GM12878 (cell line): ENCODE results near the gene RSKR. TPM values are rescaled to one million over a fixed set of nuclear protein-coding genes. Genes with fewer than 3 reads are reported as not detected.

ENCODE experiments used
- ATAC-seq: fragments of 200-7000 bp; cut with Tn5 transposase; 3 replicates; pipeline ENCODE4 v1.9.1; 2020; ENCODE audit warnings: mild to moderate bottlenecking, moderate library complexity
- BruUV-seq: library from RNA; stranded (reverse); fragments of 400-500 nt; replicated peaks from 2 replicates; lab custom pipeline; 2021; lab: Mats Ljungman, UMichigan
- CTCF ChIA-PET: fragments of 300-600 bp; sonication (Branson Sonifier 250); formaldehyde crosslinking; extraction: SDS; loops from one replicate; lab custom pipeline; 2021; ENCODE audit warnings: inconsistent platforms; lab: Yijun Ruan, JAX
- POLR2A ChIA-PET: fragments of 350-600 bp; formaldehyde crosslinking; extraction: SDS; loops from one replicate; lab custom pipeline; 2021; ENCODE audit warnings: inconsistent platforms; lab: Charles Lee
- RAD21 ChIA-PET: fragments of 300-600 bp; sonication (Branson Sonifier 250); formaldehyde crosslinking; loops from one replicate; lab custom pipeline; 2023; ENCODE audit warnings: antibody characterized with exemption; ENCODE audit not compliant: unreplicated experiment; lab: Charles Lee
- SMC1A ChIA-PET: fragments of 300-600 bp; sonication (Branson Sonifier 250); formaldehyde crosslinking; loops from one replicate; lab custom pipeline; 2023; ENCODE audit not compliant: unreplicated experiment, uncharacterized antibody; lab: Charles Lee
- DNase-seq: peaks from one replicate; pipeline ENCODE4 v3.0.0-alpha.2; 2011; ENCODE audit warnings: low read depth, low spot score
- FAIRE-seq: peaks from 3 replicates; lab custom pipeline; 2011; peaks lifted over from hg19 to GRCh38; lab: Jason Lieb, UNC
- H2AFZ ChIP-seq: 2 replicates; pipeline ENCODE4 v1.6.0; 2011; ENCODE audit warnings: low read depth, low read length, control low read depth; ENCODE audit not compliant: control insufficient read depth
- H3K27ac ChIP-seq: 2 replicates; pipeline ENCODE4 v1.5.1; 2011; ENCODE audit warnings: control low read depth; ENCODE audit not compliant: control insufficient read depth, insufficient read depth
- H3K27me3 ChIP-seq, 2 experiments: replicated peaks in 1 of 2; 2 replicates each; pipeline versions ENCODE4 v1.6.0 to v1.6.1; 2011; ENCODE audit warnings: low read length in 1 of 2; ENCODE audit not compliant: control insufficient read depth in 2 of 2, insufficient read depth in 2 of 2
- H3K36me3 ChIP-seq, 2 experiments: 2 replicates each; pipeline ENCODE4 v1.5.1; 2011; ENCODE audit warnings: low read length in 1 of 2; ENCODE audit not compliant: control insufficient read depth in 2 of 2, insufficient read depth in 2 of 2
- H3K4me1 ChIP-seq: 2 replicates; pipeline ENCODE4 v1.6.1; 2011; ENCODE audit warnings: mild to moderate bottlenecking, low read length, moderate library complexity, mixed read lengths; ENCODE audit not compliant: control insufficient read depth, insufficient read depth
- H3K4me2 ChIP-seq: 2 replicates; pipeline ENCODE4 v1.6.0; 2011; ENCODE audit warnings: control low read depth; ENCODE audit not compliant: control insufficient read depth, insufficient read depth
- H3K4me3 ChIP-seq: fragments of 200-600 bp; sonication (generic); 2 replicates; pipeline ENCODE4 v1.5.1; 2016
- H3K79me2 ChIP-seq: 2 replicates; pipeline ENCODE4 v1.6.0; 2011; ENCODE audit warnings: low read length; ENCODE audit not compliant: control insufficient read depth, insufficient read depth
- H3K9ac ChIP-seq: 2 replicates; pipeline ENCODE4 v1.8.0; 2011; ENCODE audit warnings: low read length, control low read depth, mixed read lengths; ENCODE audit not compliant: control insufficient read depth, insufficient read depth
- H3K9me3 ChIP-seq: replicated peaks from 3 replicates; pipeline ENCODE4 v1.5.1; 2011; ENCODE audit warnings: mild to moderate bottlenecking, low read length; ENCODE audit not compliant: control insufficient read depth, insufficient read depth
- H4K20me1 ChIP-seq: 2 replicates; pipeline ENCODE4 v1.6.0; 2011; ENCODE audit not compliant: control insufficient read depth, insufficient read depth
- CTCF ChIP-seq, 3 experiments: IDR thresholded peaks in 2 of 3; conservative IDR thresholded peaks in 1 of 3; 2 replicates each; pipeline ENCODE4 v1.5.1; 2011; ENCODE audit warnings: low read depth in 3 of 3, low read length in 3 of 3, mild to moderate bottlenecking in 3 of 3, control low read depth in 2 of 3, moderate library complexity in 2 of 3, inconsistent platforms in 1 of 3, mixed read lengths in 1 of 3; ENCODE audit not compliant: control insufficient read depth in 2 of 3, insufficient read depth in 1 of 3; ENCODE audit errors: extremely low read depth in 1 of 3
- E4F1 ChIP-seq: fragments of 450-650 bp; IDR thresholded peaks from 2 replicates; pipeline ENCODE4 v1.6.1; 2018; ENCODE audit warnings: borderline replicate concordance, mild to moderate bottlenecking; ENCODE audit not compliant: partially characterized antibody
- HDAC6 ChIP-seq: fragments of 200-600 bp; sonication (generic); IDR thresholded peaks from one replicate; pipeline ENCODE4 v1.8.0; 2017; ENCODE audit warnings: antibody characterized with exemption; ENCODE audit not compliant: unreplicated experiment
- MLLT1 ChIP-seq: fragments of 450-650 bp; IDR thresholded peaks from 2 replicates; pipeline ENCODE4 v1.6.1; 2016; ENCODE audit warnings: mild to moderate bottlenecking
- NFIC ChIP-seq: IDR thresholded peaks from 2 replicates; pipeline ENCODE4 v1.6.1; 2012; ENCODE audit warnings: low read depth, mild to moderate bottlenecking, inconsistent platforms, low read length, moderate library complexity
- SIN3A ChIP-seq: IDR thresholded peaks from 2 replicates; pipeline ENCODE4 v1.6.1; 2012; ENCODE audit warnings: low read depth, low read length, improper control_type of control experiment
- STAT1 ChIP-seq: fragments of 450-650 bp; conservative IDR thresholded peaks from 2 replicates; pipeline ENCODE4 v1.6.1; 2014; ENCODE audit warnings: antibody characterized with exemption, mild to moderate bottlenecking
- SUZ12 ChIP-seq: fragments of 200-600 bp; sonication (generic); IDR thresholded peaks from one replicate; pipeline ENCODE4 v1.6.1; 2018; ENCODE audit warnings: antibody characterized with exemption, mild to moderate bottlenecking; ENCODE audit not compliant: unreplicated experiment
- USF1 ChIP-seq: IDR thresholded peaks from 2 replicates; pipeline ENCODE4 v1.6.1; 2011; ENCODE audit warnings: borderline replicate concordance, low read depth, mild to moderate bottlenecking, moderate library complexity, mixed read lengths, low read length; ENCODE audit not compliant: insufficient read depth; ENCODE audit errors: extremely low read length
- ZNF687 ChIP-seq: fragments of 450-650 bp; IDR thresholded peaks from 2 replicates; pipeline ENCODE4 v1.6.1; 2017; ENCODE audit warnings: mild to moderate bottlenecking, moderate library complexity
- WGBS: methylation state at CpG from one replicate; pipeline ENCODE4 v1.1.6; 2016; ENCODE audit warnings: low lambda C conversion rate; ENCODE audit not compliant: insufficient replicate concordance, insufficient coverage; ENCODE audit errors: missing lambda C conversion rate; 5-methylcytosine and 5-hydroxymethylcytosine counted together
- in situ Hi-C: fragments of 300-500 bp; cut with MboI; formaldehyde crosslinking; loops from 9 replicates; pipeline ENCODE4 v1.14.3; 2018; ENCODE audit warnings: mixed read lengths
- intact Hi-C: fragments of 100-400 bp; cut with micrococcal nuclease; formaldehyde crosslinking; loops from one replicate; pipeline ENCODE4 v1.14.2; 2022; ENCODE audit not compliant: unreplicated experiment
- polyA plus RNA-seq, 11 experiments: library from polyadenylated mRNA; depleted of rRNA in 4 of 11; unstranded in 6 of 11; stranded (reverse) in 5 of 11; fragments of >200 nt; fragmentation: Nextera tagmentation in 4 of 11; fragmentation: Illumina TruSeq in 1 of 11; extraction: Ambion mirVana in 4 of 11; extraction: Trizol in 1 of 11; gene quantifications; 1 replicate in 1 of 11; 2 replicates in 10 of 11; pipeline versions ENCODE4 v1.2.1 to v1.2.3, GENCODE V29; 2011 to 2016; ENCODE audit warnings: inconsistent platforms in 2 of 11, missing spikeins in 2 of 11, low read depth in 1 of 11
- total RNA-seq, 4 experiments: library from RNA; depleted of rRNA in 3 of 4; stranded (reverse); fragments of >200 nt in 3 of 4; fragmentation: Illumina TruSeq in 1 of 4; extraction: Trizol in 1 of 4; gene quantifications; 2 replicates each; pipeline versions ENCODE4 v1.2.1 to v1.2.3, GENCODE V29; 2013 to 2021

Gene RSKR
- total and polyA plus RNA-seq, 10 of the 15 experiments (the other 5 are each of a cell fraction or from before 2014, with no cell fraction given) = 0.52 to 22.4 (median 8.7) TPM

GRCh38 chr17:28574526-28574925 lies 39.5 kb downstream of the RSKR start:
- H3K4me3 ChIP-seq = no peak overlapping the region
- ChIA-PET SMC1A (interaction anchor here (1.2 to 1.6 kb wide), 2 partner anchors 23 to 26 kb away, joined by 3 to 7 read pairs; no protein-coding TSS in a partner anchor), POLR2A (interaction anchor here (3.6 to 9.9 kb wide), 3 partner anchors 17 to 25 kb away, joined by 56 to 148 read pairs (median 91); partner anchors contain the start of genes SPAG5 and UNC119), RAD21 (no interaction called here), CTCF (interaction anchor here (1.0 to 4.8 kb wide), 4 partner anchors 17 to 38 kb away, joined by 3 to 56 read pairs (median 6); no protein-coding TSS in a partner anchor)
- ATAC-seq = no peak
- intact Hi-C loops (loop anchor here (5.0 kb wide), 1 partner anchor 48 kb away; no protein-coding TSS in a partner anchor), in situ Hi-C loops (loop anchor here (25.0 kb wide), 1 partner anchor 1087 kb away; no protein-coding TSS in a partner anchor)
- no peak for DNase-seq
- no peak overlapping the region for H3K4me2 ChIP-seq
- peaks cover 42% of the 10 kb centered on the region for H3K79me2 ChIP-seq
- peaks cover 23% of the 10 kb centered on the region for H3K4me1 ChIP-seq
- FAIRE-seq = no peak
- H3K36me3 ChIP-seq = peaks cover 7 to 21% of the 10 kb centered on the region in 2 experiments; a peak in 3 of 4 replicates
- no peak overlapping the region for H3K27ac ChIP-seq
- no peaks in the 10 kb centered on the region for H4K20me1 ChIP-seq
- no peak overlapping the region for H3K9ac ChIP-seq
- no peak overlapping the region for H2AFZ ChIP-seq
- H3K27me3 ChIP-seq = no peaks in the 10 kb centered on the region
- no TSS peak for BruUV-seq
- WGBS = 69% methylated on average over 7 of the region's 7 CpGs
- no peaks in the 10 kb centered on the region for H3K9me3 ChIP-seq
- TF ChIP-seq CTCF (IDR thresholded peaks at IDR 0.05 in 2 of 3, conservative IDR thresholded peaks at IDR 0.05 in 1 of 3; ENCODE audit: control insufficient read depth in 2 of 3, extremely low read depth in 1 of 3, insufficient read depth in 1 of 3, low read depth in 3 of 3, low read length in 3 of 3) (no peak), STAT1 (no peak), SUZ12 (no peak), SIN3A (no peak), HDAC6 (no peak), MLLT1 (no peak), NFIC (no peak), E4F1 (no peak), USF1 (no peak), ZNF687 (no peak)
